NCI-H2196 (cell line): ENCODE data around the gene GSTO1.
"Not testable (repeated sequence)": the region's sequence is repeated elsewhere in the genome, so short reads cannot be mapped to it uniquely, and the experiment has no call there.

ENCODE experiments used
- DNase-seq: peaks from one replicate; lab custom pipeline; 2025; ENCODE audit not compliant: unreplicated experiment; lab: John Stamatoyannopoulos, UW

GSTO1 gene

DNA sequence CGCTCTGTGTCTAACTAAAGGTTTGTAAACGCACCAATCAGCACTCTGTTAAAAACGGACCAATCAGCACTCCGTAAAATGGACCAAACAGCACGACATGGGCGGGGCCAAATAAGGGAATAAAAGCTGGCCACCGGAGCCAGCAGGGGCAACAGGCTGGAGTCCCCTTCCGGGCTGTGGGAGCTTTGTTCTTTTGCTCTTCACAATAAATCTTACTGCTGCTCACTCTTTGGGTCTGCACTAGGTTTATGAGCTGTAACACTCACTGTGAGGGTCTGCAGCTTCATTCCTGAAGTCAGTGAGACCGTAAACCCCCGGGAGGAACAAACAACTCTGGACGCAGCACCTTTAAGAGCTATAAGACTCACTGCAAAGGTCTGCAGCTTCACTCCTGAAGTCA lies 5.8 kb upstream of the GSTO1 start:
- DNase-seq, result not testable (repeated sequence)

DNA sequence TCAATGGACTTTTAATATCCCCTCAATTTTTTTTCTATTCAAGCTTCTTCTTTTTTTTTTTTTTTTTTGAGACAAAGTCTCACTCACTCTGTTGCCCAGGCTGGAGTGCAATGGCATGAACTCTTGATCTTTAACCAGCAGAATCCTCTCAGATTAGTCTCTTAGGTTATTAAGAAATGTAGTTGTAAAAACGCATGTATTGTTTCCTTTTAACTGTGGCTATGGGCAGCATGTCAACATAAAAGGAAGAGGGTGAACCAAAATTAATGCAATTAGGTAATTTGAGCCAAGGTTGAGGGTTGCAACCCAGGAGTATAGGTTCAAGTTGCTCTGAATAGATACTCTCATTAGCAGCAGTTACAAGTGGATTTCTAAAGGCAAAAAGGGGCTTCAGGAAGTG lies 4.3 kb upstream of the GSTO1 start:
- DNase-seq, result no peak

DNA sequence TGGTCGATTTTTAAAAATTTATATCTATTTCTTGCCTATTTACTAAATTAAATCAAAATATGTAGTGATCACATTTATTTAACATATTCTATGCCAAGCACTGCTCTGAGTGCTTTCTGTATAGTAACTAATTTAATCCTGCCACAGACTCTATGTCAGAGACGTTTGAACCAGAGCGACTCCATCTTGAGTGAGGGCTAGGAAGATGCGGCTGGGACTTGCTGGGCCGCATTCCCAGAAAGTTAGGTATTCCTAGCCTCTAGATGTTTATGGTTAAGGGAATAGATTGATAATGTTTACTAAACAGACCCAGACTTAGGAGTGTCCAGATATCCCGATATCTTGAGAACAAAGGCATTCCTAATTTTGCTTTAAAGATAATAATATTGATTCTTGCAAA lies 3.2 kb upstream of the GSTO1 start:
- no peak for DNase-seq

DNA sequence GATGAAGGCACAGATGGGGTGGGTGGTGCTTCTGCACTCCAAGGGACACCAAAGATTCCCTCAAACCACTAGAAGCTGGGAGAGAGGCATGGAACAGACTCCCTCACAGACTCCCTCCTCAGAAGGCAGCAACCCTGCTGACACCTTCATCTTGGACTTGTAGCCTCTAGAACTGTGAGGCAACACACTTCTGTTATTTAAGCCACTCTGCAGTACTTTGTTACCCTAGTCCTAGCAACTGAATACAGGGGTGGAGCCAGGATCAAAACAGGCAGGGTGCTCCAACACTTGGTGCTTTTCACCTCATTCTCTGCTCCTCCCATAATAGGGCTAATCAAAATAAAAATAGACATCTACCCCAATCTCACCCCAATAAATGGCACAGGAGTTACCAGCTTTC lies 2.3 kb upstream of the GSTO1 start:
- no peak for DNase-seq

DNA sequence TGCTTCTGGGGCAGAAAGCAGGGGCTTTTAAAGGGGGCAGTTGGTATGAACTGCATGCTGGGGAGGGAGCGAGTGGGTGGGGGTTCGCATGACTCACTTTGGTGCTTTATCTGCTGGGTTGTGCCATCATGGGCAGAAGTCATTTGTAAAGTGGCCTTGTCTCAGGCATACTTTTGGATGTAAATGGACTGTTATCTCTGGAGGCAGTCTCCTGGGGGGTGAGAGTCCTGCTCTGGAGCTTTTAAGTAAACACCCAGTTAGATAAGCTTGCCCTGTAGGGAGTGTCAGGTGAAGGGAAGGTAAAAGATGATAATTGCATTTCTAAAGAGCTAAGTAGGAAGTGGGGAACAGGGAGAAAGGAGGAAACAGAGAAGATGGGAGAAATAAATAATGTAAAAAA lies 1.6 kb upstream of the GSTO1 start:
- no peak for DNase-seq

DNA sequence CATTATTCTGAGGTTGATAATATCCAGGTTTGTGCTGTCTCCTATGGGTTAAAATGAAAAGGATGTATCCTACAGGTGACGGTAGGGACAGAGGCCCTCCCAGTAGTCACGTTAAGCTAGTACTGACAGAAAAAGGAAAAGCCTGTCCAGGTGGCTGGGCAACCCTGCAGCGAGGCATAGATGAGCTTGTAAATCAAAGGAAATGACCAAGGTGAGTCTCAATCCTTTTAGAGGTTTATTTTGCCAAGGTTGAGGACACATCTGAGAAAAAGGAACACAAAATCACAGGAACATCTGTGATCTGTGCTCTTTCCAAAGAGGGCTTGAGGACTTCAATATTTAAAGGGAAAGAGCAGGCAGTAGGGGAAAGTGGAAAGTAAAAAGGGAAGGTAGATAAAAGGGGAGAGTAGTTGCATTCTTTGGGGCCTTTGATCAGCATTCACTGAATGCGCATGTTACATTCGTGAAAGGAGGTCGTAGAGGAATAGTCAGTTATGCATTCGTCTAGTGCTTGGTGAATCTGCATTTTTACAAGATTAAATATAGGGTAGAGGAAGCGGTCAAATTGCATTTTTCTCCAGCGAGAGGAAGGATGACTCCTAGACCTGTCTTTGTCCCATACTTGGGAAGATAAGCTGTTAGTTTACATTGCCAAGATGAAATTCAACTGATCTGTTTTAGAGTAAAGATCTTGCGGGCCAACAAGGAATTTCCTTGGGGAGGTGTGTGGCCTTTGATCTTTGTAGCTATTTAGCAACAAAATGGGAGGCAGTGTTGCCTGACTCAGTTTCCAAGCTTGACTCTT lies 884 bp upstream of the GSTO1 start:
- DNase-seq, result no peak

DNA sequence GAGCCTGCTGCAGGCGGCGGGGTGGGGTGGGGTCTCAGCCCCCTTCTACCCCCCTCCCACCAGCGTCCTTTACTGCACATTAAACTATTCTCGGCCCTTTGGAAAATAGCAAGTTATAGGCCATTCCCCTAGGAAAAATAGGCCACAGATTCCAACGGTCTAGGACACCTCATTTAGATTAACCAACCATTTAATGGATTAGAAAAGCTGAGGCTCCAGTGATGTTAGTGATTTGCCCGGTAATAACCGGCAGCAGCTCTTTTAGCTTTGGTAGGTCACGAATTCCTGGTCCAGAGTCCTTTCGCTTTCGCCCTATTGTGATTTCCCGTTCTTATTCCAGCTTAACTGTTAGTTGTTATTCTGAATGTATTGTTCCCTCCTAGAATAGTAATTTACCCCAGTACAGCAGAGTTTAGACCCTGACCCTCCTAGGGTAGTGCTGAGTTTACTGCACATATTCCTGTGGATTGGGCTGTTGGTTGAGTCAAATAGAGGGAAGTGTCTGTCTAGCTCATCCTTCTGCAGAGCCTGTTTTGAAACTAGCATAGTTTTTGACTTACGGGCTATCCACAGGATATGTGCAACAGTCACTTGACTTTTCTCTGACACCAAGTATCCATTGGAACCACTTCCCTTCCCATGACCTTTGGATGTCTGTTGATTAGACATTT lies 754 bp downstream of the GSTO1 start:
- DNase-seq, result peak; percentile 1

DNA sequence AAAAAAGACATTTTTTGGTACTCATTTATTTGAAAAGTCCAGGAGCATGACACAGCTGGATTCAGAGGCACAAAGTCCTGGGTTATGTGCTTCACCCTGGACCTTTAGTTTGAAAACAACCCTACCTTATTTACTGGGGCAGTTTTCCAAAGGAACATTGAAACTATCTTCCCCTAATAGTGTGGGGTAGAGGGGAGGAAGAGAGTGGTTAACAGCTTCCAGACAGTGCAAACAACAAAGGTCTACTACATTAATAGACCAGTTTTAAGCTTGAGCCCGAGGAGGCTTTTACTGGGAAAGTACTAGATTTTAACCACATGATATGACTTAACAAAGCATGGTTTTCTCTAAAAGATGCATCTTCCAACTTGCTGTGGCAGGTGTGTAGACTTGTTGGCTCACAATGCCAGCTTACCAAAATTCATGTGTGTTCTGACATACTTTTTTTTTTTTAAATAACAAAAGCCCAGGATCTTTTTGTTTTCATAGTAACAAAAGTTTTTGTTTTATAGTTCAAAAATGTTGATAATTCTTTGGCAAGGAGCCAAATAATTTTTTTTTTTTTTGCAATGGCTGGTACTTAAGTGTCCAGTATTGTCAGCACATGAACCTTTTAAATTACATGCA lies 1.8 kb downstream of the GSTO1 start:
- no peak for DNase-seq

DNA sequence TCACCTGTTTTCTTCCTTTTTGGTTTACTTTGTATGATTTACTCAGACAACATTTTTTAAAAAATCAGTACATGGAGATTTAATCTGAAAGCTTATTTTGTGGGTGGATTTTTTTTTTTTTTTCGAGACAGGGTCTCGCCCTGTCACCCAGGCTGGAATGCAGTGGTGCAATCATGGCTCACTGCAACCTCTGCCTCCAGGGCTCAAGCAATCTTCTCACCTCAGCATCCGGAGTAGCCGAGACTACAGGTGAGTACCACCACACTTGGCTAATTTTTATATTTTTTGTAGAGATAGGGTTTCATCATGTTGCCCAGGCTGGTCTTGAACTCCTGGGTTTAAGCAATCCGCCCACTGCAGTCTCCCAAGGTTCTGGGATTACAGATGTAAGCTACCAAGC lies 2.5 kb downstream of the GSTO1 start:
- DNase-seq, result no peak

DNA sequence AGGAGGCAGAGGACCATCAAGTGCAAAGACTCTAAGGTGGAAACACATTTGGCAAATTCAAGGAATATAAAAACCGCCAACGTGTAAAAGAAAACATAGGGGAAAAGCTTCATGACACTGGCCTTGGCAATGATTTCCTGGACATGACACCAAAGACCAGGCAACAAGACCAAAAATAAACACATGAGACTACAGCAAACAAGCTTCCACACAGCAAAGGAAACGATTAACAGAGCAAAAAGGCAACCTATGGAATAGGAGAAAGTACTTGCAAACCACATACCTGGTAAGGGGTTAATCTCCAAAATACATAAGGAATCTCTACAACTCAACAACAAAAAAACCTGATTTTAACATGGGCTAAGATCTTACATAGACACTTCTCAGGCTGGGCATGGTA lies 3.5 kb downstream of the GSTO1 start:
- no peak for DNase-seq

DNA sequence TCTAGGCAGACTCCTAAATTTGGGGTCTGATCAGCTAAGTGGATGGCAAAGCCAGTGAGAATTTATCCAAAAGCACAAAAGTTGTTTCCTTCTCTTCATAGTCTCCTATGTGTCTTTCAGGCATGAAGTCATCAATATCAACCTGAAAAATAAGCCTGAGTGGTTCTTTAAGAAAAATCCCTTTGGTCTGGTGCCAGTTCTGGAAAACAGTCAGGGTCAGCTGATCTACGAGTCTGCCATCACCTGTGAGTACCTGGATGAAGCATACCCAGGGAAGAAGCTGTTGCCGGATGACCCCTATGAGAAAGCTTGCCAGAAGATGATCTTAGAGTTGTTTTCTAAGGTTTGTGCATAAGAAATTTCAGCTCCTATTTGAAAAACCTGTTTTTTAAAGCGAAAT lies 4.8 kb downstream of the GSTO1 start:
- no peak for DNase-seq

DNA sequence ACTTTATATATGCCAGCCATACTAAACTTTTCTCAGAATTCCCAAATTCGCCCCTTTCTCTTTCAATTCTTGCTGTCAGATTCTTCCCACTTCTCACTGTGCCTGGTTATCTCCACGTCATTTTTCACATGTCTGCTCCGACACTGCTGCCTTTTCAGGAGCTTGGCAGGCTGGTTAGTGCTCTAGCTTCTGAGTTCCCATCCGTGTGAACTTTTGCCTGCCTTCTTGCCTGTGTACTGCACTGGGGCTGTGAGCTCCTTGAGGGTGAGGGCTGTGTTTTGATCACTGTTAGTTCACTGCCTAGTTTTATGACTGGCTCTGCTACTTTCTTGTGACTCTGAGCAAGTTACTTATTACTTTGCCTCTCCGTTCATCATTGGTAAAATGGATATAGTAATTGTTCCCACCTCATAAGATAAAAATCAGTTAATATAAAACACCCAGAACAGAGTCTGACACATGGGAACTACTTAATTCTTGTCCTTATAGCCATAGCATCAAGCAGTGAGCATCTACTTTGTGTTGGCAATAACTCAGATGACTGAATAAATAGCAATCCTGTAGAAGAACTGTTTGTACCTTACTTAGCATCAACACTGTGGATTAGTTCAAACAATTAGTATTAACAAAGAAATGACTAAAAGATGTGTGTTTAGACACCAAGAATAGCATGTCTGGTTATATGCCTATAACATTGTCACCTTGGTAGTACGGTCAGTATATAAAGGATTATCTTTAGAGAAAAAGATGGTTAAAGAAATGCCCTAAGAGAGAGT lies 5.5 kb downstream of the GSTO1 start:
- no peak for DNase-seq

DNA sequence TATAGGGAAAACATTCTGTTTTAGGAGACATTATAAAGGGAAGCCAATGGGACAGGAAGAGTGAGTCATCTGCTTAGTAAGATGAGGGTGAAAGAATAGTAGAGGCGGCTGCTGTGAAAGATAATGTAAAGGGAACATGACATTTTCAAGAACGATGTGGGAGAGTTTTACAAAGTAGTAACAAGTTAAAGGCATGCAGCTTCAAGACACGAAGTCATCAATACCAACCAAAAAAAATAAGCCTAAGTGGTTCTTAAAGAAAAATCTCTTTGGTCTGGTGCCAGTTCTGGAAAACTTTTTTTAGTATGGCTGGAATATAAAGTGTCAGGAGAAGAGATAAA lies 6.1 kb downstream of the GSTO1 start:
- no peak for DNase-seq

DNA sequence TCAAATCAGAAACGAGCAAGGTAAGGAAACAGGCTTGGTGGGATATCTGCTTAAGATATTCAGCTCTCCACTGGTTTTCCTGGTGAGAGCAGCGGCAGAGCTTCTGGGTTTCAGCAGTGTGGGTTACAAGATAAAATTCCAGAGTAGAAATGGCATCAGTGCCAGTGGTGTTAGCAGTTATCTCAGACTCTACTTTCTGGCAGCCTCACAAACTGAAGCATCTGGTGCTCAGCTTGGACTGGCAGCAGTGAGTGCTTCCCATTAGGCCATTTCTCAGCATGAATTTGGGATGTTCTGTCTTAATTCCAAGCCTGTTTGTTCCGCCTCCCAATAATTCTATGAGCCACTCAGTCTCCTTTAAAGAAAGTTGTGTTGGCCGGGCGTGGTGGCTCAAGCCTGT lies 7.4 kb downstream of the GSTO1 start:
- DNase-seq, result no peak

DNA sequence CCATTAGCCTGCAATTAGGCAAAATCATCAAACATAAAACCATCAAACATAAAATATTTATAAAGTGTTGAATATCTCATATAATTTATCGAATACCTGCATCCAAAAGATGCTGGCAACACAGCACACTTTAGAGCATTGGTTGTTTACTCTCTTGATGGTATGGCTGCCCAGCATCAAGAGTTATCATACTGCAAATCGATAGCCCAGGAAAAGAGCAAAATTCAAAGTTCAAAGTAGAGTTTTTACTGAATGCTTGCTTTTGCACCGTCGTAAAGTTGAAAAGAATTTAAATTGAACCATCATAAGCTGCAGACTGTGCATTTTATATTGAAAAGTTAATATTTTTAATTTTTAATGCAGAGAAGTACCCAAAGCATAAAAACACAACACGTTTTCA lies 10.1 kb downstream of the GSTO1 start:
- no peak for DNase-seq

DNA sequence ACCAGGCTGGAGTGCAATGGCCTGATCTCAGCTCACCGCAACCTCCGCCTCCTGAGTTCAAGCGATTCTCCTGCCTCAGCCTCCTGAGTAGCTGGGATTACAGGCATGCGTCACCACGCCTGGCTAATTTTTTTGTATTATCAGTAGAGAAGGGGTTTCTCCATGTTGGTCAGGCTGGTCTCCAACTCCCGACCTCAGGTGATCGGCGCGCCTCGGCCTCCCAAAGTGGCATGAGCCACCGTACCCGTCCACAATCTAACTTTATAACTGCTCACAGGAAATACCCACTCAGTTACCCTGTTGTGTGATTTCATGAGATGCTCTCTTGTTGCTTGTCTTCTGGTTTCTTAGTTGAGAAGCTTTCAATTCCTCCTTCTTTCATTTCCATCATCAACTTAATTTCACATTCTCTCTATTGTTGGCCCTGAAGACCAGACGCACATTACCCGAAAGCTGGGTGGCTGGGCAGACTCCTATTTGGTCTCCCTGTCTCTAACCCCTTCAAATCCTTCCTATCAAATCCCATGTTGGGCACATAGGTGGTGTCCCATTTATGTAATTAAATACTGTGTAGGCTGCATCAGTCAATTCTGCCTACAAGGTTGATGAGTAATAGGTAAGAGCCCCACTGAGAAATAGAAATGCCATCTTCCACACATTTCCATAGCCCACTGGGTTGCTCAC lies 13.2 kb downstream of the GSTO1 start:
- DNase-seq, result no peak

DNA sequence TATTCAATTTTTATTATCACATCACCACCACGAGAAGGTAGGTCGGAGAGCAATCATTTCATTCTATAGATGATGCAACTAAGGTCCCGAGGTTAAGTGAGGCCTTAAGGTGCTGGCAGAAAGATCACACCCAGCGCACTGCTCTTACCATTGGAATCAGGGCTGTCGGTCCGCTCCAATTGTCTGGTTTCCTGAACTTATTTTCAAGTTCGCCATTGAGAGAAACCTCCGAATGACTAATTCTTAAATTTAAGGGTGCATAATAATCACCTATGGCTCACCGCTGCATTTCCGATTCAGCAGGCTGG lies 13.7 kb downstream of the GSTO1 start:
- no peak for DNase-seq

DNA sequence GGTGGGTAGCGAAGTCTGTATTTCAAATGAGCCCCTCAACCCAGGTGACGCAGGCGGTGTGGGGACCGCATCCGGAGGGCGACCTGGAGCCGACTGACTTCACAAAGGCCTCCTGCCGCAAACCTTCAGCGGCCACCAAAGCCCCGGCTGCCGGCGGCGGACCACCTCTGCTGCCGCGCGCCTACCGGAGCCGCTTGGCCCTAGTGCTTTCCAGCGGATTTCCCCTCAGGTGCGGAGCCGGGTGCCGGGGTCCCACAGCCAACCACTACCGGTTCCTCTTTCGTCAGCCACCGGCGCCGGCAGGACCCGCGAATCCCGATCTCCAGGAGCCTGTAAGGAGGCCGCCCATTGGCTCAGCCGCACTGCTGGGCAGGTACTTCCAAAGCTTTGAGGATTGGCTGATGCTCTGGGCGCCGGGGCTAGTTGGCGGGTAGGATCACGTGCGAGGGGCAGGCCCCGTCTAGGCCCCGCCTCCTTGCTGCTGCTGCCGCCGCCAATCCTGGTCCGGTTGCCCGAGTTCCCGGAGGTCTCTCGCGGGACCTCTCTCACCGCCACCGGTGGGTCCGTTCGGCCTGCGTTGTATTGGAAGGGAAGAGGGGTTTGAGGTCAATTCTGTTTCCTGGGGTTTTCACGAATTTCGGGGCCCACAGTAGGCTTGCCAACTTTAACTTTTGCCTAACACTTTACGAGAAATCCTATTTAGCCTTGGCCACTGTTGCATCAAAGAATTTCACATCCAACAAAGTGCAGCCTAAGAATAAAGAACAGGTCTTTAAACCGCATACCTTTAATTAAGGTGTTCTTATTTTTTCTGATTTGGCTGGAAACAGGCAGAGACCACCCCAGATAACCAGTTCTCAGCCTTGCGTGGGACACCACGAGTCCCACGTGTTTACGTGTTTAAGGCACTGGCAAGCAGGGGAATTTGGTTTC lies 14.3 kb downstream of the GSTO1 start, which contains the start of gene GSTO2:
GSTO2 (plus strand) TSS at position 472 of the 933 bp plus-strand sequence. CDS start 5,732 bp downstream, outside the sequence.
- peak; percentile 89 for DNase-seq

DNA sequence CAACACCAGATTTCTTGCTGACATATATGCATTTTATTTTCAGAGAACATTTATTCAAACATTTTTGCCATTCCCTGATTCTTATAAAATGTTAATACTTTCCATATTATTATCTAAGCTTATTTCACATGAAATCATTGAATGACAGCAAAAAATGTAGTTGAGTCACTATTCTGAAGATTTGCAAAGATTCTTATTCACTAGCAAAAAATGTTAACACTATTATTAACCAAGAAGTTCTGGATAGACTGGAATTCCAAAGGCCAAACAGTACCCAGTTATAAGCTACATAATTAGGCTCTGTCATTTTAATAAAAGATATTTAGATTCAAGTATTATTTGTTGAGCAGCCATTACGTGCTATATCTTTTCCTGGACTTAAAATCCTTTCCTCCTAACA lies 18.6 kb downstream of the GSTO1 start:
- DNase-seq, result no peak
